ENCODE data around the gene SNRPE. TPM values are rescaled to one million over a fixed set of nuclear protein-coding genes. Genes with fewer than 3 reads are reported as not detected.

Gene SNRPE
- total RNA-seq, 1 donor from 2014 or later: 430 TPM

DNA sequence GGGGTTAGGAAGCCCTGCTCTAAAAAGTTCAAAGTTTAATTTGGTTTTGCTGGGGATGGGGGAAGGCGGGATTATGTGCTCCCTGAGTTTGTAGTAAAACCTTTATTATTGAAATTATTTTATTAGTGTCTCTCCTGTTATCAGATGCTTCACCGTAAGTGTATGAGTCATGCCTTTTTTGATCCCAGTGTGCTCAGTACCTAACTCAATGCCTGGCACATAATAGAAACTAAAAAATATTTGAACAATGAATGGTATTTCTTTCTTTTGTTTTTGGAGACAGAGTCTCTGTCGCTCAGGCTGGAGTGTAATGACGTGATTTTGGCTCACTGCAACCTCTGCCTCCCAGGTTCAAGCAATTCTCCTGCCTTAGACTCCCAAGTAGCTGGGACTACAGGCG is 6.4 kb downstream of the SNRPE start:
- TF ChIP-seq, protein P1, sequence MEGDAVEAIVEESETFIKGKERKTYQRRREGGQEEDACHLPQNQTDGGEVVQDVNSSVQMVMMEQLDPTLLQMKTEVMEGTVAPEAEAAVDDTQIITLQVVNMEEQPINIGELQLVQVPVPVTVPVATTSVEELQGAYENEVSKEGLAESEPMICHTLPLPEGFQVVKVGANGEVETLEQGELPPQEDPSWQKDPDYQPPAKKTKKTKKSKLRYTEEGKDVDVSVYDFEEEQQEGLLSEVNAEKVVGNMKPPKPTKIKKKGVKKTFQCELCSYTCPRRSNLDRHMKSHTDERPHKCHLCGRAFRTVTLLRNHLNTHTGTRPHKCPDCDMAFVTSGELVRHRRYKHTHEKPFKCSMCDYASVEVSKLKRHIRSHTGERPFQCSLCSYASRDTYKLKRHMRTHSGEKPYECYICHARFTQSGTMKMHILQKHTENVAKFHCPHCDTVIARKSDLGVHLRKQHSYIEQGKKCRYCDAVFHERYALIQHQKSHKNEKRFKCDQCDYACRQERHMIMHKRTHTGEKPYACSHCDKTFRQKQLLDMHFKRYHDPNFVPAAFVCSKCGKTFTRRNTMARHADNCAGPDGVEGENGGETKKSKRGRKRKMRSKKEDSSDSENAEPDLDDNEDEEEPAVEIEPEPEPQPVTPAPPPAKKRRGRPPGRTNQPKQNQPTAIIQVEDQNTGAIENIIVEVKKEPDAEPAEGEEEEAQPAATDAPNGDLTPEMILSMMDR (IDR thresholded peaks at IDR 0.05): no peak
- TF ChIP-seq EZH2 (IDR thresholded peaks at IDR 0.05) (no peak), EZH2phosphoT487 (IDR thresholded peaks at IDR 0.05) (no peak)
- Histone ChIP-seq H4K20me1 (ENCODE audit: low read depth) (peaks cover 35% of the 10 kb centered on the region), H3K79me2 (ENCODE audit: low read depth) (peaks cover 51% of the 10 kb centered on the region), H3K9me3 (ENCODE audit: low read depth) (no peaks in the 10 kb centered on the region), H2AFZ (replicated peaks) (no peak overlapping the region), H3K4me1 (peaks cover 15% of the 10 kb centered on the region), H3K27ac (no peak overlapping the region), H3K9ac (no peak overlapping the region), H3K36me3 (peaks cover 15% of the 10 kb centered on the region), H3F3A (ENCODE audit: low read depth) (peaks cover 38% of the 10 kb centered on the region), H3K4me2 (no peak overlapping the region), H3K27me3 (no peaks in the 10 kb centered on the region), H3K4me3 (no peak overlapping the region)
- Mint-ChIP-seq H3K4me1 (peaks cover 25% of the 10 kb centered on the region), H3K9me3 (no peaks in the 10 kb centered on the region), H3K27ac (peak overlapping the region; percentile 50), H3K4me3 (no peak overlapping the region), H3K27me3 (ENCODE audit: insufficient read depth, low read depth) (peaks cover 7% of the 10 kb centered on the region), H3K36me3 (peaks cover 17% of the 10 kb centered on the region)
- DNase-seq (ENCODE audit: low spot score): no peak

DNA sequence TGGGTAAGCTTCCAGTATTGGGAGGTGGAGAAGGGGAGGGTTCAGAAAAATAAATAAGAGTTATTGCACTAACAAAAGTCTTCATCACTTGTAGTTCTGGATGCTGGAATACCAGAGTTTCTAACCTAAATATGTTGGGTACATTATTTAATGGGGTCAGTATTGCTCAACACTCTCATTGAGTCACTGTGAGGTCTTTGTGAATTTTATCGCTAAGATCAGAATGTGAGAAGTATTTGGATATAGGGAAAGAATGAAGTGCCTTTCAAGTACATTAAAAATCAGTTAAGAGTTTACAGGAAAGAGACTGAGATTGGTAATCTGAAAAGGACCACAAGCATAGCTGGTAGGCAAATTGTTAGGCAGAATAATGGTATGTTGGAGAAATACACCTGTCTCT is 8.8 kb downstream of the SNRPE start:
- Mint-ChIP-seq H3K4me1 (peaks cover 19% of the 10 kb centered on the region), H3K36me3 (peaks cover 19% of the 10 kb centered on the region), H3K4me3 (no peak overlapping the region), H3K27me3 (ENCODE audit: insufficient read depth, low read depth) (peaks cover 3% of the 10 kb centered on the region), H3K27ac (no peak overlapping the region), H3K9me3 (no peaks in the 10 kb centered on the region)
- H3K4me3 ChIP-seq: no peak overlapping the region
- no peak overlapping the region for H3K9ac ChIP-seq
- no peak overlapping the region for H2AFZ ChIP-seq (replicated peaks)
- no peak for TF ChIP-seq EZH2phosphoT487 (IDR thresholded peaks at IDR 0.05)
- peaks cover 26% of the 10 kb centered on the region for H3K79me2 ChIP-seq (ENCODE audit: low read depth)
- no peaks in the 10 kb centered on the region for H3K27me3 ChIP-seq
- peaks cover 28% of the 10 kb centered on the region for H4K20me1 ChIP-seq (ENCODE audit: low read depth)
- H3K9me3 ChIP-seq (ENCODE audit: low read depth): no peaks in the 10 kb centered on the region
- no peak overlapping the region for H3K27ac ChIP-seq
- no peak for DNase-seq (ENCODE audit: low spot score)
- no peak overlapping the region for H3K4me2 ChIP-seq
- peaks cover 10% of the 10 kb centered on the region for H3K4me1 ChIP-seq
- peaks cover 11% of the 10 kb centered on the region for H3K36me3 ChIP-seq
- peaks cover 34% of the 10 kb centered on the region for H3F3A ChIP-seq (ENCODE audit: low read depth)

DNA sequence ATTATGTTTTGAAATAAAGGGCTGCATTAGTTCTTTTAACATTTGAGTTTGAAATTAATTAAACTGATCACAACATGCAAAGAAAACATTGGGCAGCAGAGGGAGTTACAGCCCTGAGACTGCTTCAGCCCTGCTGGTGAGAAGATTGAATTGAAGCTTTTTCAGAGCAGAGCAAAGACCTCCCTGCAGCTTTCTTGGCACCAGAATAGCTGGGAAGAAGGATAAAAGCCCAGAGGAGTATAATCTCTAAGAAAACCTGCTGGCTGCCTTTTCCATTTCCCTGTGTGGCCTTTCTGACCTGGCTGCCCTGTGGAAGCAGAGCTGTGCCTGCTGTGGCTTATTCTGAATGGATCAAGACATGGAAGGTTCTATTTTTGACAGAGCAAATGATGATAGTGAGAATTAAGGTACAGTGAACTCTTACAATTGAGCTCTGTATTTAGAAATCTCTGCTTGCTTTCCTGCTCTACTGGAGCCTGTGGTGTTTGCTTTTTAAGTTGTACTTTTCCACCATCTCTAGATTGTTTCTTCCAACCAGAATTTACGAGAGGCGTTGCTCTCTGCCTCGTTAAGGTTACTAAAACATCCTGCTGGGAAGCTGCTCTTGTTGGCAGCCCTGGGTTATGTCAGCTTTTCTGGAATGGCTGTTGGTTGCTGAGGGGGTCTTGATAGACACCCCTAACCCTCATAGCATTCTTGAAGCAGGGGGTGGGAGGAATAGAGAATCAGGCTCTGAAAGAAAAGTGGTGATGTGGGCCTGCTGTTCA is 9.9 kb downstream of the SNRPE start:
- Histone ChIP-seq H3K4me2 (peak overlapping the region; percentile 52), H3K9me3 (ENCODE audit: low read depth) (no peaks in the 10 kb centered on the region), H3K4me1 (peaks cover 10% of the 10 kb centered on the region), H3K79me2 (ENCODE audit: low read depth) (peaks cover 16% of the 10 kb centered on the region), H3K36me3 (peaks cover 8% of the 10 kb centered on the region), H3K27me3 (no peaks in the 10 kb centered on the region), H4K20me1 (ENCODE audit: low read depth) (peaks cover 28% of the 10 kb centered on the region), H3F3A (ENCODE audit: low read depth) (peaks cover 34% of the 10 kb centered on the region), H3K4me3 (peak overlapping the region; percentile 5), H2AFZ (replicated peaks) (no peak overlapping the region), H3K9ac (no peak overlapping the region), H3K27ac (peak overlapping the region; percentile 7)
- Mint-ChIP-seq H3K36me3 (peaks cover 18% of the 10 kb centered on the region), H3K27me3 (ENCODE audit: insufficient read depth, low read depth) (peaks cover 3% of the 10 kb centered on the region), H3K27ac (peak overlapping the region; percentile 77), H3K4me1 (peaks cover 19% of the 10 kb centered on the region), H3K9me3 (no peaks in the 10 kb centered on the region), H3K4me3 (peak overlapping the region; percentile 14)
- TF ChIP-seq EZH2 (IDR thresholded peaks at IDR 0.05) (no peak), EZH2phosphoT487 (IDR thresholded peaks at IDR 0.05) (no peak)
- TF ChIP-seq, protein P1 (IDR thresholded peaks at IDR 0.05): peak; percentile 99
- DNase-seq (ENCODE audit: low spot score): peak; percentile 90

DNA sequence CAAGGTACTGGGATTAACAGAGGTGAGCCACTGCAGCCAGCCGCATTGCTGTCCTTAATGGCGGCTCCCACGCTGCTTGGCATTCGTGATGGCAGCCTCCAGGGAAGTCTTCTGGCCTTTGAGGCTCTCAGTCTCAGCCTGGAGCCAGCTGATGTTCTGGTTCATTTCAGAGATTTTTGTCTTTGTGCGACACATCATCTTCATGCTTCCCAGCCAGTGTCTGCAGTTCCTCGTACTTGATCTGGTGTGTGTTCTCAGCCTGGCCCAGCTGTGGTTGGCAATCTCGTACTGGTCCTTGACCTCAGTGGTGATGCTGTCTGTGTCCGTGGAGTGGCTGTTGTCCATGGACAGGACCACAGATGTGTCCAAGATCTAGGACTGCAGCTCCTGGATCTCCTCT is 11.7 kb downstream of the SNRPE start:
- no peak overlapping the region for H3K27ac Mint-ChIP-seq
- H3K4me1 Mint-ChIP-seq: peaks cover 19% of the 10 kb centered on the region

More for the DNA sequence above, 11.7 kb downstream of the SNRPE start:
- H3K27me3 Mint-ChIP-seq (ENCODE audit: insufficient read depth, low read depth): peaks cover 3% of the 10 kb centered on the region
- peaks cover 34% of the 10 kb centered on the region for H3F3A ChIP-seq (ENCODE audit: low read depth)
- H3K4me3 Mint-ChIP-seq: no peak overlapping the region
- peaks cover 15% of the 10 kb centered on the region for H3K36me3 Mint-ChIP-seq
- H3K9ac ChIP-seq: no peak overlapping the region
- H3K4me3 ChIP-seq: no peak overlapping the region
- H3K36me3 ChIP-seq: peaks cover 4% of the 10 kb centered on the region
- no peaks in the 10 kb centered on the region for H3K27me3 ChIP-seq
- peaks cover 28% of the 10 kb centered on the region for H4K20me1 ChIP-seq (ENCODE audit: low read depth)
- H2AFZ ChIP-seq (replicated peaks): no peak overlapping the region
- H3K79me2 ChIP-seq (ENCODE audit: low read depth): peaks cover 12% of the 10 kb centered on the region
- no peaks in the 10 kb centered on the region for H3K9me3 Mint-ChIP-seq
- DNase-seq (ENCODE audit: low spot score): no peak
- H3K4me1 ChIP-seq: peaks cover 10% of the 10 kb centered on the region
- H3K4me2 ChIP-seq: no peak overlapping the region
- TF ChIP-seq EZH2phosphoT487 (IDR thresholded peaks at IDR 0.05) (no peak), EZH2 (IDR thresholded peaks at IDR 0.05) (no peak)
- TF ChIP-seq, protein P1 (IDR thresholded peaks at IDR 0.05): no peak
- no peaks in the 10 kb centered on the region for H3K9me3 ChIP-seq (ENCODE audit: low read depth)
- no peak overlapping the region for H3K27ac ChIP-seq
